PFSK-1 (cell line): ENCODE results near the gene FAS.

ENCODE experiments used
- FOXP2 ChIP-seq: optimal IDR thresholded peaks from 2 replicates; pipeline ENCODE3; 2011; ENCODE audit warnings: borderline replicate concordance, control low read depth, inconsistent platforms; ENCODE audit not compliant: insufficient read depth; ENCODE audit errors: extremely low read length, extremely low read depth
- POLR2AphosphoS5 ChIP-seq: IDR thresholded peaks from 2 replicates; pipeline ENCODE4 v1.6.1; 2012; ENCODE audit warnings: low read depth, mild to moderate bottlenecking, control low read depth, low read length, moderate library complexity
- REST ChIP-seq, 2 experiments: IDR thresholded peaks; 2 replicates each; pipeline versions ENCODE4 v1.6.1 to v1.8.0; 2011 to 2012; ENCODE audit warnings: low read depth in 2 of 2, low read length in 2 of 2, control low read depth in 1 of 2, inconsistent platforms in 1 of 2, mild to moderate bottlenecking in 1 of 2, moderate library complexity in 1 of 2; ENCODE audit not compliant: insufficient read depth in 1 of 2
- SIN3A ChIP-seq: IDR thresholded peaks from 2 replicates; pipeline ENCODE4 v1.6.1; 2012; ENCODE audit warnings: mild to moderate bottlenecking, low read length, moderate library complexity, borderline replicate concordance; ENCODE audit not compliant: insufficient read depth
- TAF1 ChIP-seq: IDR thresholded peaks from 2 replicates; pipeline ENCODE4 v1.6.1; 2012; ENCODE audit warnings: low read length, control low read depth, borderline replicate concordance; ENCODE audit not compliant: insufficient read depth

GRCh38 chr10:88962336-88962735 lies 28.3 kb upstream of the FAS start:
- TF ChIP-seq REST (IDR thresholded peaks at IDR 0.05; ENCODE audit: insufficient read depth in 1 of 2, low read depth in 2 of 2, low read length in 2 of 2) (no peak), POLR2AphosphoS5 (no peak), TAF1 (no peak), SIN3A (no peak), FOXP2 (no peak)
